Endodermal cell (in vitro differentiated cells): ENCODE results near the gene IL22RA2. TPM values are rescaled to one million over a fixed set of nuclear protein-coding genes. Genes with fewer than 3 reads are reported as not detected.

ENCODE experiments used
- DNase-seq: peaks from one replicate; pipeline ENCODE4 v3.0.0-alpha.2; 2017
- H3K27ac ChIP-seq: 2 replicates; pipeline ENCODE4 v1.5.1; 2013; ENCODE audit warnings: mild to moderate bottlenecking, low read depth, low read length, moderate library complexity
- H3K27me3 ChIP-seq: 2 replicates; pipeline ENCODE4 v1.6.1; 2013; ENCODE audit warnings: mild to moderate bottlenecking, low read length, moderate library complexity; ENCODE audit not compliant: insufficient read depth, control insufficient read depth, poor library complexity, severe bottlenecking
- H3K36me3 ChIP-seq: 2 replicates; pipeline ENCODE4 v1.7.0; 2013; ENCODE audit warnings: mild to moderate bottlenecking, low read length, moderate library complexity; ENCODE audit not compliant: control insufficient read depth, insufficient read depth
- H3K4me1 ChIP-seq: one replicate; pipeline ENCODE4 v1.7.0; 2013; ENCODE audit warnings: low read length; ENCODE audit not compliant: control insufficient read depth, insufficient read depth
- H3K4me3 ChIP-seq: 2 replicates; pipeline ENCODE4 v1.5.1; 2013; ENCODE audit warnings: mild to moderate bottlenecking, low read length, moderate library complexity
- H3K9ac ChIP-seq: 2 replicates; pipeline ENCODE4 v1.6.1; 2013; ENCODE audit warnings: mild to moderate bottlenecking, low read length, moderate library complexity; ENCODE audit not compliant: poor library complexity, severe bottlenecking; ENCODE audit errors: extremely low read depth
- H3K9me3 ChIP-seq: 2 replicates; pipeline ENCODE4 v1.6.1; 2013; ENCODE audit warnings: mild to moderate bottlenecking, low read length, moderate library complexity; ENCODE audit not compliant: control insufficient read depth
- H3K27ac Mint-ChIP-seq: 2 replicates; pipeline ENCODE4 v1.8.0; 2020; ENCODE audit warnings: mixed read lengths
- H3K27me3 Mint-ChIP-seq: 2 replicates; pipeline ENCODE4 v1.8.0; 2021; ENCODE audit warnings: mild to moderate bottlenecking, mixed read lengths; ENCODE audit not compliant: insufficient read depth
- H3K36me3 Mint-ChIP-seq: 2 replicates; pipeline ENCODE4 v1.8.0; 2020; ENCODE audit warnings: low read depth, mixed read lengths
- H3K4me1 Mint-ChIP-seq: 2 replicates; pipeline ENCODE4 v1.8.0; 2020; ENCODE audit warnings: mixed read lengths
- H3K4me3 Mint-ChIP-seq: 2 replicates; pipeline ENCODE4 v1.8.0; 2020; ENCODE audit warnings: mild to moderate bottlenecking, moderate library complexity, mixed read lengths
- H3K9me3 Mint-ChIP-seq: 2 replicates; pipeline ENCODE4 v1.8.0; 2020; ENCODE audit warnings: mild to moderate bottlenecking, mixed read lengths
- CTCF ChIP-seq: fragments of 200-600 bp; sonication (generic); conservative IDR thresholded peaks from 2 replicates; pipeline ENCODE4 v1.5.0; 2021; ENCODE audit warnings: antibody characterized with exemption, mild to moderate bottlenecking
- WGBS, 2 experiments: methylation state at CpG; one replicate each; pipeline versions ENCODE4 v1.1.5 to v1.1.7; 2013; ENCODE audit warnings: missing lambda C conversion rate in 2 of 2, mixed read lengths in 1 of 2; ENCODE audit not compliant: insufficient coverage in 1 of 2, insufficient read length in 1 of 2; 5-methylcytosine and 5-hydroxymethylcytosine counted together
- total RNA-seq, 2 donors: library from RNA; stranded (reverse); fragmentation: NEBNext Ultra II Directional in 1 of 2; extraction: Animal tissue kit (Norgen Biotek cat#: 25700) in 1 of 2; gene quantifications; 2 replicates in 1 of 2; 3 replicates in 1 of 2; pipeline ENCODE4 v1.2.1, GENCODE V29; 2021

IL22RA2 gene
- total RNA-seq, 2 donors from 2014 or later = not detected

GRCh38 chr6:137097057-137097456 is 76.4 kb downstream of the IL22RA2 start:
- peaks cover 16% of the 10 kb centered on the region for H3K9me3 ChIP-seq
- no peak for TF ChIP-seq CTCF
- Mint-ChIP-seq H3K27ac (no peak overlapping the region), H3K27me3 (no peaks in the 10 kb centered on the region), H3K4me1 (peaks cover 8% of the 10 kb centered on the region), H3K36me3 (no peaks in the 10 kb centered on the region), H3K9me3 (peaks cover 20% of the 10 kb centered on the region), H3K4me3 (no peak overlapping the region)
- DNase-seq = no peak
- H3K9ac ChIP-seq = no peak overlapping the region
- H3K36me3 ChIP-seq = no peaks in the 10 kb centered on the region
- H3K4me3 ChIP-seq = no peak overlapping the region
- no peaks in the 10 kb centered on the region for H3K27me3 ChIP-seq
- H3K27ac ChIP-seq = no peak overlapping the region
- peaks cover 4% of the 10 kb centered on the region for H3K4me1 ChIP-seq

- Mint-ChIP-seq H3K9me3 (peaks cover 7% of the 10 kb centered on the region), H3K4me1 (peaks cover 8% of the 10 kb centered on the region), H3K27ac (no peak overlapping the region), H3K36me3 (no peaks in the 10 kb centered on the region), H3K4me3 (no peak overlapping the region), H3K27me3 (no peaks in the 10 kb centered on the region)
- peaks cover 3% of the 10 kb centered on the region for H3K9me3 ChIP-seq
- H3K9ac ChIP-seq = no peak overlapping the region
- no peak for DNase-seq
- no peaks in the 10 kb centered on the region for H3K27me3 ChIP-seq
- H3K4me1 ChIP-seq = peaks cover 4% of the 10 kb centered on the region
- H3K36me3 ChIP-seq = no peaks in the 10 kb centered on the region
- TF ChIP-seq CTCF = no peak
- no peak overlapping the region for H3K27ac ChIP-seq
- no peak overlapping the region for H3K4me3 ChIP-seq
Measured at GRCh38 chr6:137095651-137096238, 77.7 kb downstream of the IL22RA2 start.

GRCh38 chr6:137095093-137095492 is 78.4 kb downstream of the IL22RA2 start:
- Histone ChIP-seq H3K36me3 (no peaks in the 10 kb centered on the region), H3K4me3 (no peak overlapping the region), H3K27ac (no peak overlapping the region), H3K9ac (no peak overlapping the region), H3K9me3 (peaks cover 5% of the 10 kb centered on the region), H3K4me1 (peaks cover 4% of the 10 kb centered on the region), H3K27me3 (no peaks in the 10 kb centered on the region)
- no peak overlapping the region for H3K4me3 Mint-ChIP-seq
- peaks cover 8% of the 10 kb centered on the region for H3K4me1 Mint-ChIP-seq
- 91 to 95% methylated on average over 9 to 10 of the region's 10 CpGs for WGBS, 2 experiments
- peaks cover 7% of the 10 kb centered on the region for H3K9me3 Mint-ChIP-seq
- H3K36me3 Mint-ChIP-seq = no peaks in the 10 kb centered on the region
- H3K27me3 Mint-ChIP-seq = no peaks in the 10 kb centered on the region
- no peak for TF ChIP-seq CTCF
- H3K27ac Mint-ChIP-seq = no peak overlapping the region
- DNase-seq = no peak
